IMR-90 (cell line): ENCODE measurements around the gene FBXL14. TPM values are rescaled to one million over a fixed set of nuclear protein-coding genes. Genes with fewer than 3 reads are reported as not detected.

Experiments used
- ATAC-seq: fragments of 200-7000 bp; cut with Tn5 transposase; 2 replicates; pipeline ENCODE4 v1.9.1; 2020; ENCODE audit warnings: low read depth, mild to moderate bottlenecking, moderate library complexity
- BruUV-seq: library from RNA; stranded (reverse); fragments of 400-500 nt; replicated peaks from 2 replicates; lab custom pipeline; 2021; lab: Mats Ljungman, UMichigan
- CTCF ChIA-PET: fragments of 300-600 bp; formaldehyde crosslinking; extraction: SDS; loops from one replicate; lab custom pipeline; 2021; ENCODE audit warnings: antibody characterized with exemption; lab: Yijun Ruan, JAX
- POLR2A ChIA-PET: fragments of 300-600 bp; sonication (Branson Sonifier 250); formaldehyde crosslinking; loops from one replicate; lab custom pipeline; 2022; ENCODE audit warnings: antibody characterized with exemption; ENCODE audit not compliant: unreplicated experiment; lab: Charles Lee
- DNase-seq: peaks from one replicate; pipeline ENCODE4 v3.0.0; 2013
- H2AFZ ChIP-seq: replicated peaks from 2 replicates; pipeline ENCODE3; 2013; ENCODE audit warnings: low read length, mild to moderate bottlenecking; ENCODE audit not compliant: poor library complexity
- H2AK5ac ChIP-seq: 2 replicates; pipeline ENCODE4 v1.6.1; 2013; ENCODE audit warnings: low read depth, low read length, inconsistent platforms
- H2AK9ac ChIP-seq: replicated peaks from 2 replicates; pipeline ENCODE3; 2013; ENCODE audit warnings: mild to moderate bottlenecking, low read depth, low read length, moderate library complexity; ENCODE audit not compliant: poor library complexity
- H2BK120ac ChIP-seq: 2 replicates; pipeline ENCODE4 v1.6.1; 2013; ENCODE audit warnings: low read depth, low read length, inconsistent platforms
- H2BK15ac ChIP-seq: 3 replicates; pipeline ENCODE4 v1.6.1; 2013; ENCODE audit warnings: low read depth, low read length, inconsistent platforms
- H2BK20ac ChIP-seq: 2 replicates; pipeline ENCODE4 v1.6.1; 2013; ENCODE audit warnings: low read depth, mild to moderate bottlenecking, inconsistent platforms, low read length, moderate library complexity
- H2BK5ac ChIP-seq: 2 replicates; pipeline ENCODE4 v1.6.1; 2013; ENCODE audit warnings: mild to moderate bottlenecking, low read depth, low read length, inconsistent platforms; ENCODE audit not compliant: poor library complexity, severe bottlenecking
- H3K14ac ChIP-seq: replicated peaks from 2 replicates; pipeline ENCODE4 v1.6.1; 2013; ENCODE audit warnings: low read depth, low read length, inconsistent platforms
- H3K18ac ChIP-seq: 2 replicates; pipeline ENCODE4 v1.6.1; 2013; ENCODE audit warnings: low read depth, low read length, control low read depth
- H3K23ac ChIP-seq: 2 replicates; pipeline ENCODE4 v1.6.1; 2013; ENCODE audit warnings: low read depth, low read length, inconsistent platforms
- H3K27ac ChIP-seq: 2 replicates; pipeline ENCODE4 v1.5.1; 2013; ENCODE audit warnings: mild to moderate bottlenecking, control low read depth, low read length; ENCODE audit not compliant: insufficient read depth
- H3K27me3 ChIP-seq: 2 replicates; pipeline ENCODE4 v1.6.1; 2013; ENCODE audit warnings: low read length; ENCODE audit not compliant: control insufficient read depth, insufficient read depth
- H3K36me3 ChIP-seq: 2 replicates; pipeline ENCODE4 v1.6.1; 2013; ENCODE audit warnings: low read length, mixed read lengths; ENCODE audit not compliant: control insufficient read depth, insufficient read depth
- H3K4ac ChIP-seq: 2 replicates; pipeline ENCODE4 v1.6.1; 2013; ENCODE audit warnings: low read depth, low read length, inconsistent platforms
- H3K4me1 ChIP-seq: 2 replicates; pipeline ENCODE4 v1.6.1; 2013; ENCODE audit warnings: low read length, mixed read lengths; ENCODE audit not compliant: control insufficient read depth, insufficient read depth
- H3K4me2 ChIP-seq: 2 replicates; pipeline ENCODE4 v1.6.1; 2013; ENCODE audit warnings: low read depth, mild to moderate bottlenecking, control low read depth, low read length, moderate library complexity
- H3K4me3 ChIP-seq: 2 replicates; pipeline ENCODE4 v1.5.1; 2013; ENCODE audit warnings: low read depth, mild to moderate bottlenecking, control low read depth, low read length, moderate library complexity; ENCODE audit not compliant: insufficient read depth
- H3K56ac ChIP-seq: 2 replicates; pipeline ENCODE4 v1.6.1; 2013; ENCODE audit warnings: low read length, inconsistent platforms; ENCODE audit not compliant: insufficient read depth; ENCODE audit errors: extremely low read depth
- H3K79me1 ChIP-seq, 2 experiments: 2 replicates each; pipeline ENCODE4 v1.6.1; 2013; ENCODE audit warnings: low read length in 2 of 2, inconsistent platforms in 1 of 2, low read depth in 1 of 2
- H3K9ac ChIP-seq: 2 replicates; pipeline ENCODE4 v1.6.1; 2013; ENCODE audit warnings: low read depth, low read length, control low read depth
- H3K9me1 ChIP-seq: 2 replicates; pipeline ENCODE4 v1.6.1; 2013; ENCODE audit warnings: low read length, inconsistent platforms; ENCODE audit not compliant: insufficient read depth
- H3K9me3 ChIP-seq: 2 replicates; pipeline ENCODE4 v1.6.1; 2013; ENCODE audit warnings: low read length; ENCODE audit not compliant: control insufficient read depth, insufficient read depth
- H4K20me1 ChIP-seq: 2 replicates; pipeline ENCODE4 v1.6.1; 2013; ENCODE audit warnings: low read length, inconsistent platforms; ENCODE audit not compliant: insufficient read depth
- H4K5ac ChIP-seq: 2 replicates; pipeline ENCODE4 v1.6.1; 2013; ENCODE audit warnings: mild to moderate bottlenecking, low read depth, low read length, control low read depth
- H4K8ac ChIP-seq, 2 experiments: 2 replicates each; pipeline ENCODE4 v1.6.1; 2013; ENCODE audit warnings: low read depth in 2 of 2, low read length in 2 of 2, control low read depth in 1 of 2, inconsistent platforms in 1 of 2
- H4K91ac ChIP-seq: 2 replicates; pipeline ENCODE4 v1.6.1; 2013; ENCODE audit warnings: low read depth, low read length, inconsistent platforms; ENCODE audit not compliant: insufficient read depth
- BHLHE40 ChIP-seq: fragments of 150-350 bp; IDR thresholded peaks from 2 replicates; pipeline ENCODE4 v1.6.1; 2016; ENCODE audit warnings: mild to moderate bottlenecking, low read depth, low read length
- MAZ ChIP-seq: IDR thresholded peaks from 2 replicates; pipeline ENCODE4 v1.6.1; 2012; ENCODE audit warnings: low read depth, mild to moderate bottlenecking, low read length, improper control_type of control experiment, moderate library complexity, borderline replicate concordance
- POLR2A ChIP-seq: IDR thresholded peaks from 2 replicates; pipeline ENCODE4 v1.6.1; 2012; ENCODE audit warnings: mild to moderate bottlenecking, low read depth, low read length
- WGBS, 2 experiments: methylation state at CpG; one replicate each; pipeline versions ENCODE4 v1.1.5 to v1.1.7; 2013; ENCODE audit warnings: missing lambda C conversion rate in 2 of 2; ENCODE audit not compliant: insufficient read length in 1 of 2; ENCODE audit errors: extremely low coverage in 2 of 2; 5-methylcytosine and 5-hydroxymethylcytosine counted together
- dilution Hi-C: fragments of 300-500 bp; cut with HindIII; formaldehyde crosslinking; loops from one replicate; pipeline ENCODE4 v1.14.3; 2018; ENCODE audit warnings: low sequenced_read_pairs; ENCODE audit not compliant: unreplicated experiment
- in situ Hi-C: fragments of 300-500 bp; cut with MboI; formaldehyde crosslinking; loops from 3 replicates; pipeline ENCODE4 v1.14.3; 2019; ENCODE audit warnings: low sequenced_read_pairs, inconsistent platforms, mixed read lengths
- intact Hi-C: fragments of 100-400 bp; cut with micrococcal nuclease; formaldehyde crosslinking; loops from 2 replicates; pipeline ENCODE4 v1.10.0; 2022
- polyA plus RNA-seq, 3 experiments: library from polyadenylated mRNA; depleted of rRNA; stranded (reverse); fragments of >200 nt; gene quantifications; 2 replicates each; pipeline ENCODE4 v1.2.3, GENCODE V29; 2012; ENCODE audit warnings: low replicate concordance in 1 of 3
- total RNA-seq: library from RNA; depleted of rRNA; stranded (reverse); fragments of >200 nt; gene quantifications from 2 replicates; pipeline ENCODE4 v1.2.3, GENCODE V29; 2012

FBXL14 gene
- total and polyA plus RNA-seq, 2 of the 4 experiments (the other 2 are of a cell fraction), result 4.7 to 7.3 TPM

DNA sequence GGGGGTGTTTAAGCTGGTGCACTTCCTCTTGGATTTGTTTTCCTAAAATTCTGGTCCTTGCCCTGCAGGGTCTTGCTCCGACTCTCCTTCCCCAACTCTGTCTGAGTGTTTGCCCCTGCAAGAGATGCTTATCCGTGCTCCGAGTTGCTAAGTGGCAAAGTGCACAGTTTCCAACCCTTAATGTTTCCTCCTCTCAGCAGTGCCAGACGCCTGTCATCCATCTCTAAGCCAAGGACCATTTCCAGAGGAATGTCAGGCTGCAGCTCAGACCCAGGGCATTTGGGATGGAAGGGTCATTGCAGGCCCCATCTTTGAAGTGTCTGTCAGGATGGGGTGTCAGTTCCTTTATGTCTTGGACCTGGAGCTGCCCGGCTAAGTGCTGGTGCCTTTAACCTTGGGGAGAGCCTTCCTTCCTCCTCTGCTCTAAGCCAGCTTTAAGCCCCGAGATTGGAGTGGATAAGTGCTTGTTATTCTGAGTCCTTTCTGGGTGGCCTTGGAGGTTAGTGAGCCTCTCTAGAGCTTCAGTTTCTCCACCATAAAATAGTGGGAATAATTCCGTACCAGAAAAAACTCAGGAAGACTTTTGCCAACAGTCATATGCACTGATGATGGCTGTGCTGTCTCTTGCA, 49.6 kb upstream of the FBXL14 start:
- in situ Hi-C loops, result no loop called here
- no peak overlapping the region for H3K4me3 ChIP-seq
- H4K91ac ChIP-seq, result no peak overlapping the region
- peaks cover 15 to 69% of the 10 kb centered on the region in 2 experiments; a peak in 3 of 4 replicates for H3K79me1 ChIP-seq
- H3K36me3 ChIP-seq, result peaks cover 19% of the 10 kb centered on the region
- no peak overlapping the region for H3K56ac ChIP-seq
- H2AK5ac ChIP-seq, result no peak overlapping the region
- H2BK5ac ChIP-seq, result no peak overlapping the region
- H2AK9ac ChIP-seq, result no peak overlapping the region
- no peak overlapping the region for H3K14ac ChIP-seq
- no peak overlapping the region for H2BK15ac ChIP-seq
- no peak for DNase-seq
- H3K4me2 ChIP-seq, result no peak overlapping the region
- no peak overlapping the region for H3K18ac ChIP-seq
- no peak for ATAC-seq
- H3K23ac ChIP-seq, result peak overlapping the region; percentile 23; the same call in 1 of the 2 replicates
- peaks cover 12% of the 10 kb centered on the region for H3K9me1 ChIP-seq
- H3K27ac ChIP-seq, result no peak overlapping the region
- POLR2A ChIA-PET, result no interaction called here
- H3K4ac ChIP-seq, result no peak overlapping the region
- WGBS, 2 experiments, result 50% methylated on average over 1 of the region's 7 CpGs; no CpG with 5 or more reads in 1 of the 2 experiments
- no peak overlapping the region for H2AFZ ChIP-seq
- no peaks in the 10 kb centered on the region for H3K9me3 ChIP-seq
- no peak overlapping the region for H4K5ac ChIP-seq
- intact Hi-C loops, result no loop called here
- CTCF ChIA-PET, result no interaction called here
- no peak overlapping the region for H2BK20ac ChIP-seq
- dilution Hi-C loops, result no loop called here
- H4K20me1 ChIP-seq, result peaks cover 25% of the 10 kb centered on the region
- H3K4me1 ChIP-seq, result peaks cover 9% of the 10 kb centered on the region
- no TSS peak for BruUV-seq
- TF ChIP-seq POLR2A, result no peak
- no peak for TF ChIP-seq MAZ
- no peak for TF ChIP-seq BHLHE40
- no peak overlapping the region for H2BK120ac ChIP-seq
- H3K27me3 ChIP-seq, result no peaks in the 10 kb centered on the region
- H3K9ac ChIP-seq, result no peak overlapping the region
- H4K8ac ChIP-seq, result no peak overlapping the region
